Epithelial cell of proximal tubule (primary cell): Measurements from ENCODE around the gene S100P. TPM values are rescaled to one million over a fixed set of nuclear protein-coding genes. Genes with fewer than 3 reads are reported as not detected.

Experiments used
- DNase-seq: peaks from one replicate; pipeline ENCODE4 v3.0.0-alpha.2; 2011; ENCODE audit warnings: low read depth
- H3K4me3 ChIP-seq: 2 replicates; pipeline ENCODE4 v1.5.1; 2011; ENCODE audit warnings: low read depth, mild to moderate bottlenecking, low read length
- CTCF ChIP-seq: conservative IDR thresholded peaks from 2 replicates; pipeline ENCODE4 v1.5.1; 2012; ENCODE audit warnings: low read depth, mild to moderate bottlenecking, low read length
- total RNA-seq: library from RNA; depleted of rRNA; stranded (reverse); fragments of >200 nt; gene quantifications from 2 replicates; pipeline ENCODE4 v1.2.3, GENCODE V29; 2015

Gene S100P
- total RNA-seq, 1 donor from 2014 or later: 92.5 TPM

GRCh38 chr4:6655924-6656323 lies 37.8 kb upstream of the S100P start:
- H3K4me3 ChIP-seq: no peak overlapping the region
- DNase-seq: no peak
- no peak for TF ChIP-seq CTCF

DNA sequence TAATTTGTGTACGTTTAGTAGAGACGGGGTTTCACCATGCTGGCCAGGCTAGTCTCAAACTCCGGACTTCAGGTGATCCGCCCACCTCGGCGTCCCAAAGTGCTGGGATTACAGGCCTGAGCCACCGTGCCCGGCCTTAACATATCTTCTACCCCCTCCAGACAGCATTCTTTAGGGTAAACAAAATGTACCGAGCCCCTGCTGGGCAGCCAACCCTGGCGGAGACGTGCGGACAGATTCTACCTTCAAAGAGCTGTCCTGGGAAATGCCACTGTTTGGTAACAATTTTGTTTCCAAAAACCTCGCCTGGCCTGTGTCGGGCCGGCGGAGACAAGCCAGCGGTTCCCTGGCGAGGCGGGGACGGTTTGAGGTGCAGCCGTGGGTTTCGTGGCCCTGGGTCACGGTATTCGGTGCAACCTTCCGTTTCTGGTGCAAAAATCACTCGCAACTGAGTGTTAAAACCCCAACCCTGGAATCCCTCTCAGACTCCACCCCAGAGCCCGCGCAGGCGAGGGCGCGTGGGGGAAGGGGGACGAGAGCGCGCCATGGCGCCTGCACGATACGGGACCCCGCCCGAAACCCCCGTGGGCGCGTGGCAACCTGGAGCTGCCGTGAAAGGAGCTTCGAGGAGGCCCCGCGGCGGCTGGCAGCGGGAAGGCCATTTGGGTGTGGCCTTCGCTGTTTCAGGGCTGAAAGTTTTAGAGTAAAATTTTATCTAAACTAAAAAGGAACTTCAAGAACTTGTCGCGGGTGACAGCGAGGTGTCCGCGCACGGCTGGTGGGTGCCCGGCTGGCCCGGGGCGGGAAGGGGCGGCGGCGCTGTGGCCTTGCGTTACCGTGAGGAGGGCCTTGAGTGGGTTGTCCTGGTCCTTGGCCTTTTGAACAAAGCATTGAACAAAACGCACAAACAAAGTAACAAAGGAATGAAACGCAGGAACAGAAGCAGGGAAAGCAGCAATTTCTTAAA lies 36.2 kb upstream of the S100P start:
- H3K4me3 ChIP-seq: no peak overlapping the region
- TF ChIP-seq CTCF: no peak
- DNase-seq: no peak

DNA sequence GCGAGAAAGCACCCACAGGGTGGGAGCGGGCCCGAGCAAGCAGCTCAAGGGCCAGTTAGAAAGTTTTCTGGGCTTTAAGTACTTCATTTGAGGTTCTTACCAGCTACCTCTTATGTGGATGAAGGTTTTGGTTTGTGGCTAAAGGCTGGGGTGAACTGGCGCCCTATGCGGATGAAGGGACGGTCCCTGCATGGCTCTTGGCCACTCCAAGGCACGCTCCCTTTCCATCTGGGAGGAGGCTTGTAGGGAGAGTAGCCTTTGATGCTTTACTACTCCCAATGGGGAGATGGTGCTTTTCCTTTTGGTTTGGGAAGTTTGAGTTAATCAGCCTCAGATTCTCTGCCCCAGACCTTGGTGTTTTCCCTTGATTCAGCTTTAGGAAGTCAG lies 35.5 kb upstream of the S100P start:
- no peak for DNase-seq
- TF ChIP-seq CTCF: no peak
- peak overlapping the region; percentile 44 for H3K4me3 ChIP-seq

GRCh38 chr4:6658597-6659075 lies 35.0 kb upstream of the S100P start:
- peak overlapping the region; percentile 44 for H3K4me3 ChIP-seq
- no peak for TF ChIP-seq CTCF
- DNase-seq: no peak

- DNase-seq: no peak
- TF ChIP-seq CTCF: no peak
- no peak overlapping the region for H3K4me3 ChIP-seq
These were observed 33.8 kb upstream of the S100P start for GRCh38 chr4:6659897-6660296.

DNA sequence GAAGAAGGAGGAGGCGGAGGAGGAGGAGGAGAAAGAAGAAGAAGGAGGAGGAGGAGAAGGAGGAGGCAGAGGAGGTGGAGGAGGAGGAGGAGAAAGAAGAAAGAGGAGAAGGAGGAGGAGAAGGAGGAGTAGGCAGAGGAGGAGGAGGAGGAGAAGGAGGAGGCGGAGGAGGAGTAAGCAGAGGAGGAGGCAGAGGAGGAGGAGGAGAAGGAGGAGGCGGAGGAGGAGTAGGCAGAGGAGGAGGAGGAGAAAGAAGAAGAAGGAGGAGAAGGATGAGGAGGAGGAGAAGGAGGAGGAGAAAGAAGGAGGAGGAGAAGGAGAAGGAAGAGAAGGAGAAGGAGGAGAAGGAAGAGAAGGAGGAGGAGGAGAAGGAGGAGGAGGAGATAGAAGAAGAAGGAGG lies 33.2 kb upstream of the S100P start:
- no peak for DNase-seq
- TF ChIP-seq CTCF: no peak
- no peak overlapping the region for H3K4me3 ChIP-seq
